GM12878 (cell line): ENCODE measurements around the gene AKT1S1. TPM values are rescaled to one million over a fixed set of nuclear protein-coding genes. Genes with fewer than 3 reads are reported as not detected.

Experiments used
- ATF7 ChIP-seq: fragments of 450-650 bp; IDR thresholded peaks from 2 replicates; pipeline ENCODE4 v1.6.1; 2016; ENCODE audit warnings: low read depth, mild to moderate bottlenecking
- BACH1 ChIP-seq: fragments of 450-650 bp; IDR thresholded peaks from 2 replicates; pipeline ENCODE4 v1.6.1; 2017; ENCODE audit warnings: mild to moderate bottlenecking, borderline replicate concordance
- BCL11A ChIP-seq: IDR thresholded peaks from 2 replicates; pipeline ENCODE4 v1.6.1; 2011; ENCODE audit warnings: low read depth, low read length
- BHLHE40 ChIP-seq, 2 experiments: fragments of 450-650 bp in 1 of 2; IDR thresholded peaks; 2 replicates each; pipeline ENCODE4 v1.6.1; 2011 to 2017; ENCODE audit warnings: low read depth in 2 of 2, borderline replicate concordance in 1 of 2, improper control_type of control experiment in 1 of 2, low read length in 1 of 2, mild to moderate bottlenecking in 1 of 2
- CBX3 ChIP-seq: fragments of 200-600 bp; sonication (generic); IDR thresholded peaks from 2 replicates; pipeline ENCODE4 v1.6.1; 2016; ENCODE audit warnings: low read depth, borderline replicate concordance
- CREM ChIP-seq: IDR thresholded peaks from 2 replicates; pipeline ENCODE4 v1.6.1; 2014; ENCODE audit warnings: antibody characterized with exemption, low read depth
- EZH2 ChIP-seq: IDR thresholded peaks from 2 replicates; pipeline ENCODE4 v1.6.1; 2012; ENCODE audit warnings: low read depth, mild to moderate bottlenecking, control low read depth, inconsistent platforms, low read length, borderline replicate concordance; ENCODE audit not compliant: control insufficient read depth
- HCFC1 ChIP-seq: fragments of 150-350 bp; IDR thresholded peaks from 2 replicates; pipeline ENCODE4 v1.6.1; 2014; ENCODE audit warnings: low read length
- KAT2A ChIP-seq: conservative IDR thresholded peaks from 2 replicates; pipeline ENCODE4 v1.6.1; 2011; ENCODE audit warnings: low read depth, low read length; ENCODE audit not compliant: control insufficient read depth
- KDM1A ChIP-seq: fragments of 200-600 bp; sonication (generic); IDR thresholded peaks from 2 replicates; pipeline ENCODE4 v1.6.1; 2016; ENCODE audit warnings: borderline replicate concordance
- LARP7 ChIP-seq: fragments of 450-650 bp; IDR thresholded peaks from 2 replicates; pipeline ENCODE4 v1.6.1; 2017; ENCODE audit warnings: mild to moderate bottlenecking
- MTA2 ChIP-seq: fragments of 450-650 bp; IDR thresholded peaks from 2 replicates; pipeline ENCODE4 v1.6.1; 2016; ENCODE audit warnings: low read depth, mild to moderate bottlenecking, moderate library complexity
- MTA3 ChIP-seq: IDR thresholded peaks from 2 replicates; pipeline ENCODE4 v1.6.1; 2012; ENCODE audit warnings: low read length, inconsistent platforms, borderline replicate concordance
- MYC ChIP-seq: IDR thresholded peaks from 2 replicates; pipeline ENCODE4 v1.6.1; 2011; ENCODE audit warnings: mild to moderate bottlenecking, low read length, moderate library complexity, inconsistent platforms; ENCODE audit not compliant: insufficient read depth, insufficient replicate concordance, insufficient read length, severe bottlenecking
- NFIC ChIP-seq: IDR thresholded peaks from 2 replicates; pipeline ENCODE4 v1.6.1; 2012; ENCODE audit warnings: low read depth, mild to moderate bottlenecking, inconsistent platforms, low read length, moderate library complexity
- NR2C1 ChIP-seq: fragments of 450-650 bp; IDR thresholded peaks from 2 replicates; pipeline ENCODE4 v1.6.1; 2017; ENCODE audit warnings: antibody characterized with exemption, mild to moderate bottlenecking, moderate library complexity
- NR2F1 ChIP-seq: fragments of 450-650 bp; conservative IDR thresholded peaks from 2 replicates; pipeline ENCODE4 v1.6.1; 2017; ENCODE audit warnings: mild to moderate bottlenecking
- NRF1 ChIP-seq: conservative IDR thresholded peaks from 2 replicates; pipeline ENCODE4 v1.6.1; 2011; ENCODE audit warnings: mild to moderate bottlenecking, low read depth, low read length, improper control_type of control experiment
- PML ChIP-seq: IDR thresholded peaks from 2 replicates; pipeline ENCODE4 v1.6.1; 2012; ENCODE audit warnings: low read length, inconsistent platforms
- POLR2AphosphoS5 ChIP-seq: IDR thresholded peaks from 2 replicates; pipeline ENCODE4 v1.6.1; 2011; ENCODE audit warnings: mild to moderate bottlenecking, low read length, inconsistent platforms
- RB1 ChIP-seq: fragments of 450-650 bp; formaldehyde crosslinking; IDR thresholded peaks from 2 replicates; pipeline ENCODE4 v1.6.1; 2017; ENCODE audit warnings: mild to moderate bottlenecking, borderline replicate concordance
- SIX5 ChIP-seq: IDR thresholded peaks from 2 replicates; pipeline ENCODE4 v1.6.1; 2011; ENCODE audit warnings: mild to moderate bottlenecking, low read depth, low read length, moderate library complexity; ENCODE audit not compliant: severe bottlenecking
- SMAD1 ChIP-seq: fragments of 450-650 bp; IDR thresholded peaks from 2 replicates; pipeline ENCODE4 v1.6.1; 2018; ENCODE audit warnings: mild to moderate bottlenecking, low read depth; ENCODE audit not compliant: partially characterized antibody
- SREBF1 ChIP-seq: IDR thresholded peaks from 2 replicates; pipeline ENCODE4 v1.6.1; 2012; ENCODE audit warnings: mild to moderate bottlenecking, low read length
- SUZ12 ChIP-seq: fragments of 200-600 bp; sonication (generic); IDR thresholded peaks from one replicate; pipeline ENCODE4 v1.6.1; 2018; ENCODE audit warnings: antibody characterized with exemption, mild to moderate bottlenecking; ENCODE audit not compliant: unreplicated experiment
- YY1 ChIP-seq: IDR thresholded peaks from 2 replicates; pipeline ENCODE4 v1.6.1; 2011; ENCODE audit warnings: low read depth, mild to moderate bottlenecking, low read length
- ZZZ3 ChIP-seq: IDR thresholded peaks from 2 replicates; pipeline ENCODE4 v1.6.1; 2011; ENCODE audit warnings: low read depth; ENCODE audit not compliant: control insufficient read depth, insufficient read length
- polyA plus RNA-seq, 11 experiments: library from polyadenylated mRNA; depleted of rRNA in 4 of 11; unstranded in 6 of 11; stranded (reverse) in 5 of 11; fragments of >200 nt; fragmentation: Nextera tagmentation in 4 of 11; fragmentation: Illumina TruSeq in 1 of 11; extraction: Ambion mirVana in 4 of 11; extraction: Trizol in 1 of 11; gene quantifications; 1 replicate in 1 of 11; 2 replicates in 10 of 11; pipeline versions ENCODE4 v1.2.1 to v1.2.3, GENCODE V29; 2011 to 2016; ENCODE audit warnings: inconsistent platforms in 2 of 11, missing spikeins in 2 of 11, low read depth in 1 of 11
- total RNA-seq, 4 experiments: library from RNA; depleted of rRNA in 3 of 4; stranded (reverse); fragments of >200 nt in 3 of 4; fragmentation: Illumina TruSeq in 1 of 4; extraction: Trizol in 1 of 4; gene quantifications; 2 replicates each; pipeline versions ENCODE4 v1.2.1 to v1.2.3, GENCODE V29; 2013 to 2021
- TF ChIP-seq, protein P1 (sequence below): fragments of 450-650 bp; IDR thresholded peaks from 2 replicates; pipeline ENCODE4 v1.6.1; 2014; ENCODE audit warnings: mild to moderate bottlenecking
- TF ChIP-seq, protein P2 (sequence below): fragments of 450-650 bp; IDR thresholded peaks from 2 replicates; pipeline ENCODE4 v1.6.1; 2017; ENCODE audit warnings: mild to moderate bottlenecking
- TF ChIP-seq, protein P3 (sequence below): fragments of 450-650 bp; IDR thresholded peaks from 2 replicates; pipeline ENCODE4 v1.6.1; 2017; ENCODE audit warnings: borderline replicate concordance

AKT1S1 gene
- total and polyA plus RNA-seq, 10 of the 15 experiments (the other 5 are each of a cell fraction or from before 2014, with no cell fraction given) = 0.43 to 23.0 (median 12.3) TPM

DNA sequence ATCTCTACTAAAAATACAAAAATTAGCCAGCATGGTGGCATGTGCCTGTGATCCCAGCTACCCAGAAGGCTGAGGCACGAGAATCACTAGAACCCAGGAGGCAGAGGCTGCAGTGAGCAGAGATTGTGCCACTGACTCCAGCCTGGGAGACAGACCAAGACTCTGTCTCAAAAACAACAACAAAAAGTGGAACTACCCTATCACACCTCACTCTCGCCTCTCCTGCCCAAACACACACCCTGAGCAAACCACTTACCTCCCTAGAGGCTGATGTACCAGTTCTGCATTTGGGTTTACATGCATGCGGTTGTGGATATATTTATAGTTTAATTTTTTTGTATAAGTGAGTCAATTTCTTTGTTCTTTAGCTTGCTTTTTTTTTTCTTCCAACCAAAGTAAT lies 33.9 kb downstream of the AKT1S1 start (continued):
- TF ChIP-seq BCL11A (peak; percentile 49; the same call in 1 of the 2 replicates), BACH1 (no peak), POLR2AphosphoS5 (no peak), EZH2 (no peak), MTA3 (no peak), SREBF1 (no peak), KAT2A (no peak), PML (no peak), KDM1A (no peak), BHLHE40 (IDR thresholded peaks at IDR 0.05; ENCODE audit: borderline replicate concordance in 1 of 2, low read depth in 2 of 2, low read length in 1 of 2) (peak; percentile 48 to 70; a peak in 3 of 4 replicates), RB1 (no peak), NR2C1 (no peak), LARP7 (no peak), MTA2 (peak; percentile 70), SMAD1 (no peak), NRF1 (no peak), NFIC (no peak), CBX3 (no peak), SIX5 (no peak), ATF7 (peak; percentile 50; the same call in 1 of the 2 replicates), CREM (no peak), YY1 (no peak), MYC (no peak), ZZZ3 (no peak), HCFC1 (no peak), NR2F1 (0 out of 2 replicates have a peak, but pooled peaks have one; percentile 35), SUZ12 (no peak)
- TF ChIP-seq, protein P1, sequence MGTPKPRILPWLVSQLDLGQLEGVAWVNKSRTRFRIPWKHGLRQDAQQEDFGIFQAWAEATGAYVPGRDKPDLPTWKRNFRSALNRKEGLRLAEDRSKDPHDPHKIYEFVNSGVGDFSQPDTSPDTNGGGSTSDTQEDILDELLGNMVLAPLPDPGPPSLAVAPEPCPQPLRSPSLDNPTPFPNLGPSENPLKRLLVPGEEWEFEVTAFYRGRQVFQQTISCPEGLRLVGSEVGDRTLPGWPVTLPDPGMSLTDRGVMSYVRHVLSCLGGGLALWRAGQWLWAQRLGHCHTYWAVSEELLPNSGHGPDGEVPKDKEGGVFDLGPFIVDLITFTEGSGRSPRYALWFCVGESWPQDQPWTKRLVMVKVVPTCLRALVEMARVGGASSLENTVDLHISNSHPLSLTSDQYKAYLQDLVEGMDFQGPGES = no peak
- TF ChIP-seq, protein P2, sequence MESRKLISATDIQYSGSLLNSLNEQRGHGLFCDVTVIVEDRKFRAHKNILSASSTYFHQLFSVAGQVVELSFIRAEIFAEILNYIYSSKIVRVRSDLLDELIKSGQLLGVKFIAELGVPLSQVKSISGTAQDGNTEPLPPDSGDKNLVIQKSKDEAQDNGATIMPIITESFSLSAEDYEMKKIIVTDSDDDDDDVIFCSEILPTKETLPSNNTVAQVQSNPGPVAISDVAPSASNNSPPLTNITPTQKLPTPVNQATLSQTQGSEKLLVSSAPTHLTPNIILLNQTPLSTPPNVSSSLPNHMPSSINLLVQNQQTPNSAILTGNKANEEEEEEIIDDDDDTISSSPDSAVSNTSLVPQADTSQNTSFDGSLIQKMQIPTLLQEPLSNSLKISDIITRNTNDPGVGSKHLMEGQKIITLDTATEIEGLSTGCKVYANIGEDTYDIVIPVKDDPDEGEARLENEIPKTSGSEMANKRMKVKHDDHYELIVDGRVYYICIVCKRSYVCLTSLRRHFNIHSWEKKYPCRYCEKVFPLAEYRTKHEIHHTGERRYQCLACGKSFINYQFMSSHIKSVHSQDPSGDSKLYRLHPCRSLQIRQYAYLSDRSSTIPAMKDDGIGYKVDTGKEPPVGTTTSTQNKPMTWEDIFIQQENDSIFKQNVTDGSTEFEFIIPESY = no peak
- TF ChIP-seq, protein P3, sequence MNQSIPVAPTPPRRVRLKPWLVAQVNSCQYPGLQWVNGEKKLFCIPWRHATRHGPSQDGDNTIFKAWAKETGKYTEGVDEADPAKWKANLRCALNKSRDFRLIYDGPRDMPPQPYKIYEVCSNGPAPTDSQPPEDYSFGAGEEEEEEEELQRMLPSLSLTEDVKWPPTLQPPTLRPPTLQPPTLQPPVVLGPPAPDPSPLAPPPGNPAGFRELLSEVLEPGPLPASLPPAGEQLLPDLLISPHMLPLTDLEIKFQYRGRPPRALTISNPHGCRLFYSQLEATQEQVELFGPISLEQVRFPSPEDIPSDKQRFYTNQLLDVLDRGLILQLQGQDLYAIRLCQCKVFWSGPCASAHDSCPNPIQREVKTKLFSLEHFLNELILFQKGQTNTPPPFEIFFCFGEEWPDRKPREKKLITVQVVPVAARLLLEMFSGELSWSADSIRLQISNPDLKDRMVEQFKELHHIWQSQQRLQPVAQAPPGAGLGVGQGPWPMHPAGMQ = no peak
